Type B pancreatic cell (in vitro differentiated cells): ENCODE data around the gene PDXP. TPM values are rescaled to one million over a fixed set of nuclear protein-coding genes. Genes with fewer than 3 reads are reported as not detected.

Experiments
- DNase-seq: peaks from one replicate; pipeline ENCODE4 v3.0.0; 2021; ENCODE audit warnings: mixed read lengths; ENCODE audit not compliant: unreplicated experiment; ENCODE audit errors: extremely low spot score
- H3K27ac Mint-ChIP-seq: 2 replicates; pipeline ENCODE4 v1.8.0; 2021; ENCODE audit warnings: mild to moderate bottlenecking, mixed read lengths
- H3K27me3 Mint-ChIP-seq: 2 replicates; pipeline ENCODE4 v1.8.0; 2021; ENCODE audit warnings: mixed read lengths
- H3K36me3 Mint-ChIP-seq: 2 replicates; pipeline ENCODE4 v1.8.0; 2021; ENCODE audit warnings: mixed read lengths
- H3K4me1 Mint-ChIP-seq: one replicate; pipeline ENCODE4 v1.8.0; 2021; ENCODE audit warnings: mixed read lengths; ENCODE audit not compliant: unreplicated experiment
- H3K4me3 Mint-ChIP-seq: 2 replicates; pipeline ENCODE4 v1.8.0; 2021; ENCODE audit warnings: mild to moderate bottlenecking, mixed read lengths
- H3K9me3 Mint-ChIP-seq: 2 replicates; pipeline ENCODE4 v1.8.0; 2021; ENCODE audit warnings: mixed read lengths
- total RNA-seq: library from RNA; stranded (reverse); gene quantifications from 2 replicates; pipeline ENCODE4 v1.2.1, GENCODE V29; 2021; ENCODE audit warnings: low replicate concordance
- TF ChIP-seq, protein P1 (sequence below): fragments of 200-600 bp; sonication (generic); conservative IDR thresholded peaks from 2 replicates; pipeline ENCODE4 v1.5.0; 2021; ENCODE audit warnings: antibody characterized with exemption, mild to moderate bottlenecking

PDXP gene
- total RNA-seq, 1 donor from 2014 or later, result 30.2 TPM

DNA sequence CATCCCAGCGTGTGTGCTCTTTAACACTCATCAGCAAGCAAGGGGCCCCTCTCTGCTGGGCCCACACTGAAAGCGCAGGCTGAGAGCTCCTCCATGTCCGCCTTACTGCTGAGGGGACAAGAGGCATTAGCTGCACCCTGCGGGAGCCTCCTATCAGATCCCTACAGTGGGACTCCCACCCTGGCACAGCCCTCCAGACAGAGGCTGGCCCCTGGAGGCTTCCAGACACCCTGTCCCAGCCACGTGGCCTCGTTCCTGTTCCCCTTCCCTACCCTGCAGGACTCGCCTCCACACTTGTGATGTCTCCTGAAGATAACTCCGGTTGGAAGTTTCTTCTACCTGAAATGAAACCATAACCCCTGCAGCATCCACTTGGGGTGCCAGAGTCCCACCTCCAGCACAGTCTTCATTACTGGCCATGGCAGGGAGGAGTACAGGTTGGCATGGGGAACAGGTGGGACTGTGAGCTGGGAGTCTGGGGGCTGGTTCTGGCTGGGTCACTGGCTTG lies 24.1 kb upstream of the PDXP start:
- peaks cover 17% of the 10 kb centered on the region for H3K4me1 Mint-ChIP-seq
- DNase-seq, result no peak
- H3K36me3 Mint-ChIP-seq, result no peaks in the 10 kb centered on the region
- H3K9me3 Mint-ChIP-seq, result no peaks in the 10 kb centered on the region
- TF ChIP-seq, protein P1, sequence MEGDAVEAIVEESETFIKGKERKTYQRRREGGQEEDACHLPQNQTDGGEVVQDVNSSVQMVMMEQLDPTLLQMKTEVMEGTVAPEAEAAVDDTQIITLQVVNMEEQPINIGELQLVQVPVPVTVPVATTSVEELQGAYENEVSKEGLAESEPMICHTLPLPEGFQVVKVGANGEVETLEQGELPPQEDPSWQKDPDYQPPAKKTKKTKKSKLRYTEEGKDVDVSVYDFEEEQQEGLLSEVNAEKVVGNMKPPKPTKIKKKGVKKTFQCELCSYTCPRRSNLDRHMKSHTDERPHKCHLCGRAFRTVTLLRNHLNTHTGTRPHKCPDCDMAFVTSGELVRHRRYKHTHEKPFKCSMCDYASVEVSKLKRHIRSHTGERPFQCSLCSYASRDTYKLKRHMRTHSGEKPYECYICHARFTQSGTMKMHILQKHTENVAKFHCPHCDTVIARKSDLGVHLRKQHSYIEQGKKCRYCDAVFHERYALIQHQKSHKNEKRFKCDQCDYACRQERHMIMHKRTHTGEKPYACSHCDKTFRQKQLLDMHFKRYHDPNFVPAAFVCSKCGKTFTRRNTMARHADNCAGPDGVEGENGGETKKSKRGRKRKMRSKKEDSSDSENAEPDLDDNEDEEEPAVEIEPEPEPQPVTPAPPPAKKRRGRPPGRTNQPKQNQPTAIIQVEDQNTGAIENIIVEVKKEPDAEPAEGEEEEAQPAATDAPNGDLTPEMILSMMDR, result no peak
- H3K27me3 Mint-ChIP-seq, result no peaks in the 10 kb centered on the region
- H3K4me3 Mint-ChIP-seq, result peak overlapping the region; percentile 71
- H3K27ac Mint-ChIP-seq, result peak overlapping the region; percentile 72

DNA sequence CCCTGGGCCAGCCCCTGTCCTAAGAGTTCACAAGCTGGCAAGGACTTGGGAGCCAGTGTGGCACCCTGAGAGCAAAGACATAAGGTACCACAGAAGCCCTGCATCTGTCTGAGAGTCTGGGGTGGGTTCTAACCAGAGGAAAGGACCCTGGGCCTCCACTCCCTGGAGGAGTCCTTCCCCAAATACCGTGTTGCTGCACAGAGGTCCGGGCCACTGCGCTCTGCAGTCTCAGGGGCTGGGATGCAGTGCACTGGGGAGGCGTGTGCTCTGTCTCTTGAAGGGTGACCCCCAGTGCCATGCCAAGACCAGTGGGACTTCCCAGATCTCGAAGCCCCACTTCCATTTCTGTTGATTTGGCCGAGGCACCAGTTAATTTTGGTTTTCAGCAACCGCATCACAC lies 23.4 kb upstream of the PDXP start:
- H3K4me1 Mint-ChIP-seq, result peaks cover 17% of the 10 kb centered on the region
- no peak for DNase-seq
- H3K27ac Mint-ChIP-seq, result no peak overlapping the region
- H3K4me3 Mint-ChIP-seq, result no peak overlapping the region
- no peaks in the 10 kb centered on the region for H3K27me3 Mint-ChIP-seq
- H3K9me3 Mint-ChIP-seq, result no peaks in the 10 kb centered on the region
- TF ChIP-seq, protein P1, result no peak
- H3K36me3 Mint-ChIP-seq, result no peaks in the 10 kb centered on the region

DNA sequence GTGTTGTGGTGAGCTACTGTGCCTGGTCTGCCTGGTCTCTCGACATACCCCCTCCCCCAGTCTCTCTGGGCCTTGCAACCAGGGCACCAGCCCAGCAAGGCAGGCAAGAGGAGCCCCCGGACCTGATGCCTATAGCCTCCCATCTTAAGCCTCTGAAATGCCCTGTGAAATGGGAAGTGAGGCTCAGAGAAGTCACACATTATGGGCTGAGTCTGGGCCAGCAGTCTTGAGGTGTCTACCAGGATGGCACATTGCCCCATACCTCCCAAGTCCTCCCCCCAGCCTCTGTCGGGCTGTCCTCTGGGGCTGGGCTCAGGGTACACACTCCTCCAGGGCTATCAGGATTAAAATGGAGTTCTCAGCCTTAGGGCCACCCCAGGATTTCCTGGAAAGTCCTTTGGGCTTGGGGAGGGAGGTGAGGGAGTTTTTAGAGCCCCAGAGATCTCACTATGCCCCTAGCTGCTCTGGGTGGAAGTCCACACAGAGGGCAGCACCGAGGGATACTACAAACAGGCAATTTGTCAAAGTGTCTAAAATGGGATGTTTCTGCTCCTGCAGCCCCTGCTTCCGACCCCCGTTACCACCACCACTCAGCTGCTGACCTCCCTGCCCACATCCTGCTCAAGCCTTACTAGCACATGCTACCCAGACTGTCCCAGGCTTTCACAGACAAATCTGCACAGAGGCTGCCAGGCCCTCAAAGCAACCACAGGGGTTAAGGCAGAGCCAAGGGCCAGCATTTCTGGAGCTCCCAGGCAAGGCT lies 22.2 kb upstream of the PDXP start:
- Mint-ChIP-seq H3K4me3 (peak overlapping the region; percentile 17), H3K4me1 (peaks cover 17% of the 10 kb centered on the region), H3K27me3 (no peaks in the 10 kb centered on the region), H3K9me3 (no peaks in the 10 kb centered on the region), H3K36me3 (no peaks in the 10 kb centered on the region), H3K27ac (no peak overlapping the region)
- TF ChIP-seq, protein P1, result peak; percentile 49
- DNase-seq, result no peak

DNA sequence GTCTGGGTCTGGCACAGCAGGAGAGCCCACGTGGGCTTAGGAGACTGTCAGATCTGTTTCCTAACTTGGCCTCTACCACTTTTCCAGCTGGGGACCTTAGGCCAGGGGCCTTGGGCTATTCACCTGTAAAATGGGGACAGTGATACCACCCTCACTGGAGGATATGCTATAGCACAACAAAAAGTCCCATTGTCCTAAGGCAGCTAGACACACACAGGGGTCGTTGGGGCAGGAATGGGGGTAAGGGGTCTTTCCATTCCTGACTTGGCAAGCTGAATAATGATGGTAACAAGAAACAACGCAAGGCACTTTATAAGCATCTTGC lies 21.6 kb upstream of the PDXP start:
- H3K36me3 Mint-ChIP-seq, result no peaks in the 10 kb centered on the region
- peaks cover 17% of the 10 kb centered on the region for H3K4me1 Mint-ChIP-seq
- TF ChIP-seq, protein P1, result no peak
- no peak overlapping the region for H3K4me3 Mint-ChIP-seq
- H3K27ac Mint-ChIP-seq, result no peak overlapping the region
- no peaks in the 10 kb centered on the region for H3K9me3 Mint-ChIP-seq
- no peaks in the 10 kb centered on the region for H3K27me3 Mint-ChIP-seq
- no peak for DNase-seq

DNA sequence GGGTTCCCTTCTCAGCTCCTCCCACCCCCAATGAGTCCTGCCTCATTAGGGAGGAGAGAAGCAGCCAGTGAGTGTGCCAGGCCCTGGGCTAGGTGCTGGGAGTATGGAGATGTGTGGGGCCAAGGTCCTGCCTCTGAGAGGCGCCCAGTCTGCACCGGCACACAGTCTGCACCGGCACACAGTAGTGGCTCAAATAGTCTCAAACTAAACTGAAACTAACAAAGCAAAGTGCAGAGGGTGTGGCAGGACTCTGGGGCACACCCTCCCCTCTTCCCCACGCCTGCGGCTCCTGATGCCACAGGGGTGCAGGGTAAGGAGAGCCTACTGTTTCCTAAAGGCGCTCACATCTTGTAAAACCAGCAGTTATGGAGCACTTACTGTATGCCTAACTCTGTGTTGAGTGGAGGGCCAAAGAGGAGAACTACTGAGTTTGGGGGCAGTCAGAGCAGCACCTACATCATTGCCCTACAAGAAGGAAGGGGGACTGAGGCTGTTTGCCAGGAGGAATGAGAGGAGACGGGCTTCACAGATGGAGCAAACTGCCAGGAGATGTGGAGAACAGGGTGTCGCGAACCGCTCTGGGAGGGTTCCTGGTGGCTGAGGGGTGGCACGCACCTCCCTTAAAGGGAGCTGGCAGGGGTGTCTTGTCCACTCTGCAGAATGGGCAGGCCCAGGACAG lies 20.0 kb upstream of the PDXP start:
- peaks cover 22% of the 10 kb centered on the region for H3K4me1 Mint-ChIP-seq

More for the DNA sequence above, 20.0 kb upstream of the PDXP start:
- Mint-ChIP-seq H3K27me3 (no peaks in the 10 kb centered on the region), H3K9me3 (no peaks in the 10 kb centered on the region), H3K4me3 (peak overlapping the region; percentile 91), H3K27ac (peak overlapping the region; percentile 84), H3K36me3 (no peaks in the 10 kb centered on the region)
- no peak for DNase-seq
- TF ChIP-seq, protein P1, result no peak
